ENCODE results near the gene PAK2.
"Not testable (repeated sequence)": the region's sequence is repeated elsewhere in the genome, so short reads cannot be mapped to it uniquely, and the experiment has no call there.

Gene PAK2

GRCh38 chr3:196739671-196740480, at the start of gene PAK2:
Gene PAK2, plus strand, starts transcription at chr3:196739857. Its CDS starts 42,790 bp downstream, at chr3:196782647.
- peak; percentile 92 for DNase-seq

GRCh38 chr3:196689941-196690660, 49.6 kb upstream of the PAK2 start:
- DNase-seq: no peak

- DNase-seq: no peak
Observed at GRCh38 chr3:196691386-196691785, 48.3 kb upstream of the PAK2 start.

GRCh38 chr3:196694202-196694638, 45.4 kb upstream of the PAK2 start:
- DNase-seq: peak; percentile 6

GRCh38 chr3:196694941-196695848, 44.5 kb upstream of the PAK2 start:
- peak; percentile 20 for DNase-seq

GRCh38 chr3:196695849-196696226, 43.8 kb upstream of the PAK2 start:
- no peak for DNase-seq

GRCh38 chr3:196697270-196697669, 42.4 kb upstream of the PAK2 start:
- no peak for DNase-seq

GRCh38 chr3:196699749-196700148, 39.9 kb upstream of the PAK2 start:
- no peak for DNase-seq

- no peak for DNase-seq
Observed at GRCh38 chr3:196700801-196701200, 38.9 kb upstream of the PAK2 start.

GRCh38 chr3:196706327-196706726, 33.3 kb upstream of the PAK2 start:
- no peak for DNase-seq

GRCh38 chr3:196706731-196707130, 32.9 kb upstream of the PAK2 start:
- DNase-seq: no peak

GRCh38 chr3:196707566-196707965, 32.1 kb upstream of the PAK2 start:
- no peak for DNase-seq

- DNase-seq: no peak
Observed at GRCh38 chr3:196708467-196708866, 31.2 kb upstream of the PAK2 start.

GRCh38 chr3:196711838-196712513, 27.7 kb upstream of the PAK2 start, which contains the start of the genes CEP19 and PIGX:
Gene CEP19, minus strand, starts transcription at chr3:196712250. Its CDS starts 3,593 bp downstream, at chr3:196708657.
Gene PIGX, plus strand, starts transcription at chr3:196712377.
- peak; percentile 84 for DNase-seq

GRCh38 chr3:196712514-196713413, 26.9 kb upstream of the PAK2 start:
- DNase-seq: peak; percentile 73

- DNase-seq: not testable (repeated sequence)
Observed at GRCh38 chr3:196717162-196717561, 22.5 kb upstream of the PAK2 start.

GRCh38 chr3:196721097-196721496, 18.6 kb upstream of the PAK2 start:
- no peak for DNase-seq

- DNase-seq: no peak
Observed at GRCh38 chr3:196726788-196727675, 12.6 kb upstream of the PAK2 start.

- DNase-seq: no peak
Observed at GRCh38 chr3:196735751-196736150, 3.9 kb upstream of the PAK2 start.

All from stimulated activated CD4-positive, alpha-beta T cell treated with anti-CD3 and anti-CD28 coated beads, Interleukin-4, amount 100 ng/mL, for 1 hour (primary cell).